Skeletal muscle tissue (tissue), 4 donors: ENCODE measurements around the gene DCT. TPM values are rescaled to one million over a fixed set of nuclear protein-coding genes. Genes with fewer than 3 reads are reported as not detected.
"Not testable (repeated sequence)": the region's sequence is repeated elsewhere in the genome, so short reads cannot be mapped to it uniquely, and the experiment has no call there.

ENCODE experiments used
- H3K27ac ChIP-seq: one replicate; pipeline ENCODE4 v1.7.0; 2013; ENCODE audit warnings: mild to moderate bottlenecking, low read depth, low read length, inconsistent platforms
- H3K27me3 ChIP-seq, 3 donors: one replicate each; pipeline ENCODE4 v1.7.0; 2013; ENCODE audit warnings: low read length in 3 of 3; ENCODE audit not compliant: control insufficient read depth in 3 of 3, insufficient read depth in 3 of 3
- H3K36me3 ChIP-seq, 3 donors: one replicate each; pipeline ENCODE4 v1.7.0; 2013; ENCODE audit warnings: low read length in 3 of 3; ENCODE audit not compliant: control insufficient read depth in 3 of 3, insufficient read depth in 3 of 3
- H3K4me1 ChIP-seq, 3 donors: one replicate each; pipeline ENCODE4 v1.7.0; 2013; ENCODE audit warnings: low read length in 3 of 3, mild to moderate bottlenecking in 3 of 3; ENCODE audit not compliant: control insufficient read depth in 3 of 3, insufficient read depth in 3 of 3
- H3K4me3 ChIP-seq, 3 donors: one replicate each; pipeline ENCODE4 v1.7.0; 2013; ENCODE audit warnings: low read length in 3 of 3
- H3K9ac ChIP-seq, 3 donors: one replicate each; pipeline ENCODE4 v1.7.0; 2013; ENCODE audit warnings: low read length in 3 of 3, mild to moderate bottlenecking in 3 of 3, moderate library complexity in 2 of 3, low read depth in 1 of 3
- H3K9me3 ChIP-seq, 3 donors: one replicate each; pipeline ENCODE4 v1.7.0; 2013; ENCODE audit warnings: low read length in 3 of 3; ENCODE audit not compliant: control insufficient read depth in 3 of 3
- total RNA-seq: library from RNA; depleted of rRNA; stranded (reverse); fragments of >200 nt; gene quantifications from one replicate; pipeline ENCODE4 v1.2.3, GENCODE V29; 2014
- donor health status: Osteomylitis.

DCT gene
- total RNA-seq, 1 donor from 2014 or later = under 0.01 TPM

GRCh38 chr13:94498831-94499230 is 19.3 kb upstream of the DCT start:
- H3K27me3 ChIP-seq, H3K4me3 ChIP-seq, H3K4me1 ChIP-seq: not testable (repeated sequence)

DNA sequence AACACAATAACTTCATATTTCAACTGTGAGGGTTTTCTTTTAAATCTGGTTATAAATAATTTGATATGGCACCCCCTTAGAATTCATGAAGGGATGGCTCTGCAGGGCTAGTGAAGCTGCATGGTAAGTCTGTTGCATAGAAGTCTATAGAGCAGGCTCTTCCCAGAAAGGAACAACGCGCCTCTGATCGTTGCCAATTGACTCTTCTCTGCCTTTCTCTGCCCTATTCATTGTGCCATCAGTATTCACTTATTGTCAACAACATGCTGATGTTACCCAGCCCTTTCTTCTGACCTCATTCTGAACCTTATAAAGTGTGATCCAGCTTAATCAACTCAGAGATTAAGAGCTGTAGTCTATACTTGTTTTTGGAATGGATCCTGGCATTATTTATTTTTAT is 16.3 kb upstream of the DCT start:
- Histone ChIP-seq H3K9me3 (no peaks in the 10 kb centered on the region), H3K4me3 (no peak overlapping the region), H3K36me3 (no peaks in the 10 kb centered on the region), H3K27me3 (no peaks in the 10 kb centered on the region), H3K9ac (no peak overlapping the region), H3K4me1 (no peaks in the 10 kb centered on the region), H3K27ac (no peak overlapping the region)

More at GRCh38 chr13:94498831-94499230, 19.3 kb upstream of the DCT start:
- not testable (repeated sequence) for H3K9ac ChIP-seq, H3K9me3 ChIP-seq, H3K36me3 ChIP-seq, H3K27ac ChIP-seq

- H3K27ac ChIP-seq = no peak overlapping the region
- H3K4me1 ChIP-seq = no peaks in the 10 kb centered on the region
- H3K9me3 ChIP-seq = no peaks in the 10 kb centered on the region
- no peak overlapping the region for H3K9ac ChIP-seq
- no peak overlapping the region for H3K4me3 ChIP-seq
- H3K36me3 ChIP-seq = no peaks in the 10 kb centered on the region
- no peaks in the 10 kb centered on the region for H3K27me3 ChIP-seq
Measured at GRCh38 chr13:94494026-94494425, 14.5 kb upstream of the DCT start.

- Histone ChIP-seq H3K9ac (no peak overlapping the region), H3K36me3 (no peaks in the 10 kb centered on the region), H3K4me3 (no peak overlapping the region), H3K27ac (no peak overlapping the region), H3K9me3 (no peaks in the 10 kb centered on the region), H3K4me1 (no peaks in the 10 kb centered on the region), H3K27me3 (no peaks in the 10 kb centered on the region)
Measured at GRCh38 chr13:94487043-94487442, 7.6 kb upstream of the DCT start.

GRCh38 chr13:94483970-94484369 is 4.5 kb upstream of the DCT start:
- Histone ChIP-seq H3K9me3 (no peaks in the 10 kb centered on the region), H3K4me1 (no peaks in the 10 kb centered on the region), H3K27ac (no peak overlapping the region), H3K4me3 (no peak overlapping the region), H3K9ac (no peak overlapping the region), H3K36me3 (no peaks in the 10 kb centered on the region), H3K27me3 (no peaks in the 10 kb centered on the region)

- Histone ChIP-seq H3K36me3 (no peaks in the 10 kb centered on the region), H3K27me3 (no peaks in the 10 kb centered on the region), H3K4me1 (no peaks in the 10 kb centered on the region), H3K9ac (no peak overlapping the region), H3K27ac (no peak overlapping the region), H3K4me3 (no peak overlapping the region), H3K9me3 (no peaks in the 10 kb centered on the region)
Measured at GRCh38 chr13:94481941-94482340, 2.5 kb upstream of the DCT start.

DNA sequence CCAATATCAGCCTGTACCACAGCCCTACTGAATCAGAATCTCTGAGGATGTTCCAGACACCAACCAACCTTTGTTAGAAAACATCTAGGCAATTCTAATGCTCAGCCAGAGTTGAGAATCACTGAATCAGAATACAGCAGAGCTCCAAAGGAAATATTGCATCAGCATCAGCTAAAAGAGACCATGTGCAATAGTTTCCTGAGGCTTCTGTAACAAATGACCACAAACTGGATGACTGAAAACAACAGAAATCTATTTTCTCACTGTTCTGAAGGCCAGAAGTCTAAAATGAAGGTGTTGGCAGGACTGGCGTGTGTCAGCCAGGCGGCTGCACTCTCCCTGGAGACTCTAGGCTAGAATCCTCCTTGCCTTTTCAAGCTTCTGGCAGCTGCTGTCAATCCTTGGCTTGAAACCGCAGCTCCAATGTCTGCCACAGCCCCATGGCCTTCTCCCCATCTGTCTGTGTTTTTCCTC is 1.2 kb upstream of the DCT start:
- H3K4me3 ChIP-seq = no peak overlapping the region
- H3K36me3 ChIP-seq = no peaks in the 10 kb centered on the region
- no peaks in the 10 kb centered on the region for H3K4me1 ChIP-seq
- no peak overlapping the region for H3K27ac ChIP-seq
- no peak overlapping the region for H3K9ac ChIP-seq
- H3K9me3 ChIP-seq = no peaks in the 10 kb centered on the region
- no peaks in the 10 kb centered on the region for H3K27me3 ChIP-seq

DNA sequence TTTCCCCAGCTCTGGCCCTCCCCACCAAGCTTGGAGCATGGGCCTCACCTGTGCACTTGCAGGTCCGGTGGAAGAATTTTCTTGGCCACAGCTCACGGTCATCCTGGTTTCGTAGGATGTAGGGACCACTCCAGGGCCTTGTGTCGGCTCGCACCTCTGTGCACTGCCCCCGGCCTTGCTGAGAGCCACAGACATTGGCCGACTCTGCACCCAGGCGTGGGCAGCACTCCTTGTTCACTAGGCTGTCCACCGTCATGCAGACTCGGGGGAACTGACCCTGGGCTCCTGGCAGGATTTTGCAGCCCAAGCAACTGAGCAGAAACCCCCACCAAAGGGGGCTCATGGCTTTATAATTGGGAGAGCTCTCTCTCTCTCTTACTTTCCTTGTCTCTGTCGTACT is 569 bp downstream of the DCT start:
- Histone ChIP-seq H3K27me3 (no peaks in the 10 kb centered on the region), H3K9me3 (no peaks in the 10 kb centered on the region), H3K4me3 (no peak overlapping the region), H3K36me3 (no peaks in the 10 kb centered on the region), H3K4me1 (no peaks in the 10 kb centered on the region), H3K27ac (no peak overlapping the region), H3K9ac (no peak overlapping the region)

GRCh38 chr13:94470126-94470525 is 9.4 kb downstream of the DCT start:
- Histone ChIP-seq H3K4me3 (no peak overlapping the region), H3K36me3 (no peaks in the 10 kb centered on the region), H3K9me3 (no peaks in the 10 kb centered on the region), H3K9ac (no peak overlapping the region), H3K27ac (no peak overlapping the region), H3K4me1 (no peaks in the 10 kb centered on the region), H3K27me3 (no peaks in the 10 kb centered on the region)

DNA sequence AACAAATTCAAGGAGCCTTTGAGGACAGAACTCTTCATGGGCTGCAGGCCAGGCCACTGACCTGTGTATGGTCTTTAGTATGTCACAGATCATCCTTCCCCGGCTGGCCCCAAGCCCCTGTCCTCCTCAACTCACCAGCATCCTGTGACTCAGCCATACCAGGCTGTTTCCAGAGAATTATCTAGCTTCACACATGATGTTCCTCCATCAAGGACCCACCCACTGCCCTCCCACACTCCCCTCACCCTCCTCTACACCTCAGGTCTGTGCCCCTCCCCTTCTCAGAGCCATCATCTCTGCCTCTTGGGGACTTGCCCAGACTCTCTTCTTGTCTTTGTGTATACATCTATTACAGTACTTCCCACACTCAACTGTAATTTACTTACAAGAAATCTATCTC is 14.7 kb downstream of the DCT start:
- Histone ChIP-seq H3K4me3 (no peak overlapping the region), H3K27me3 (no peaks in the 10 kb centered on the region), H3K36me3 (no peaks in the 10 kb centered on the region), H3K9me3 (no peaks in the 10 kb centered on the region), H3K4me1 (no peaks in the 10 kb centered on the region), H3K9ac (no peak overlapping the region), H3K27ac (no peak overlapping the region)

GRCh38 chr13:94462670-94463069 is 16.8 kb downstream of the DCT start:
- Histone ChIP-seq H3K36me3 (no peaks in the 10 kb centered on the region), H3K27ac (no peak overlapping the region), H3K9ac (no peak overlapping the region), H3K9me3 (no peaks in the 10 kb centered on the region), H3K4me1 (no peaks in the 10 kb centered on the region), H3K4me3 (no peak overlapping the region), H3K27me3 (no peaks in the 10 kb centered on the region)
